GM19239 (cell line): ENCODE data around the gene ZNF28.
"Not testable (repeated sequence)": the region's sequence is repeated elsewhere in the genome, so short reads cannot be mapped to it uniquely, and the experiment has no call there.

ENCODE experiments used
- DNase-seq: peaks from one replicate; pipeline ENCODE4 v3.0.0; 2011; ENCODE audit warnings: low spot score; ENCODE audit not compliant: insufficient read length
- FAIRE-seq: peaks from 2 replicates; lab custom pipeline; 2011; peaks lifted over from hg19 to GRCh38; lab: Jason Lieb, UNC

ZNF28 gene

DNA sequence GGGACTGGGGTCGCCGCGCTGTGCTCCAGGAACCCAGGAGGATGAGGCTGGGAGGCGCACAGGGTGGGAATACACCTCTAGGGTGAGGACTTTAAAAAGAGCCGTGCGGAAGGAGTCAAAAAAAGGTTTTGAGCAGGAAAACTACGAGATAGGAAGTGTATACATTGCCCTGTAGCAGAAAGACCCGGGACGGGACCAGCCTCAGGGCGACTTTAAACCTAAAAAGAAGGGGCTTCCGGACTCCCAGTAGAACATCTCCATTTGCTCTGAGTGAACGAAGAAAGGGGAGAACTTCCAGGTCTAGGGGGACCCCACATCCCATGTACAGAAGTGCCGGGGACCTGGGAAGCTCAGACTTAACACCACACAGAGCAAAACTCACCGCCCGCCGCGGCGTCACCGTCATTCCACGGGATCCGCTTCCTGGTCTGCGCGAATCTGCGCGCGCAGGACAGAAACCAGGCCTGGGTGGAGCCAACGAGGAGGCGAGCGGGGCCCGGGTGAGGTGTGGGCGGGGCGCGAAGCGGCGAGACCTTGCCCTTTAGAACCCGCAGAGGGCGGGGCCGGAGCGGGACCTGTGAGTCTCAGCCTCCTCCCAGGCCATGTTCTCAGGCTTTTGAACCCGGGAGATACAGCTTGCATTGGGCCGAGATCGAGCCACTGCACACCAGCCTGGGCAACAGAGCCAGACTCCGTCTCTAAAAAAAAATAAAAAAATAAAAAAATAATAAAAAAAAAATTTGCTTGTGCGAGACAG, at the start of gene ZNF28:
TSS of gene ZNF28 (minus strand) at position 430 of the 757 bp plus-strand sequence. CDS start 3,675 bp downstream, outside the sequence.
- peak; percentile 100 for FAIRE-seq
- DNase-seq, result not testable (repeated sequence)

DNA sequence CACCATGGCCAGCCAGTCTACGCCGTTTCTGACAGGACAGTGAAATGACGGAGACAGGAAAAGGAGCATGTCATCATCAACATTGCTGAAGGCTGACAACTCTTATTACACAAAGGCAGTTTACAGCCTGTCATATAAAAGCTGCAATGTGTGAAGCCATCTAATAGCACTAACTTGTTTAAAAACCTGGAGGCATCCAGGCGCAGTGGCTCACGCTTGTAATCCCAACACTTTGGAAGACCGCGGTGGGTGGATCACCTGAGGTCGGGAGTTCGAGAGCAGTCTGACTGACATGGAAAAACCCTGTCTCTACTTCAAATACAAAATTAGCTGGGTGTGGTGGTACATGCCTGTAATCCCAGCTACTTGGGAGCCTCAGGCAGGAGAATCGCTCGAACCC, 46.6 kb upstream of the ZNF28 start:
- not testable (repeated sequence) for DNase-seq, FAIRE-seq

DNA sequence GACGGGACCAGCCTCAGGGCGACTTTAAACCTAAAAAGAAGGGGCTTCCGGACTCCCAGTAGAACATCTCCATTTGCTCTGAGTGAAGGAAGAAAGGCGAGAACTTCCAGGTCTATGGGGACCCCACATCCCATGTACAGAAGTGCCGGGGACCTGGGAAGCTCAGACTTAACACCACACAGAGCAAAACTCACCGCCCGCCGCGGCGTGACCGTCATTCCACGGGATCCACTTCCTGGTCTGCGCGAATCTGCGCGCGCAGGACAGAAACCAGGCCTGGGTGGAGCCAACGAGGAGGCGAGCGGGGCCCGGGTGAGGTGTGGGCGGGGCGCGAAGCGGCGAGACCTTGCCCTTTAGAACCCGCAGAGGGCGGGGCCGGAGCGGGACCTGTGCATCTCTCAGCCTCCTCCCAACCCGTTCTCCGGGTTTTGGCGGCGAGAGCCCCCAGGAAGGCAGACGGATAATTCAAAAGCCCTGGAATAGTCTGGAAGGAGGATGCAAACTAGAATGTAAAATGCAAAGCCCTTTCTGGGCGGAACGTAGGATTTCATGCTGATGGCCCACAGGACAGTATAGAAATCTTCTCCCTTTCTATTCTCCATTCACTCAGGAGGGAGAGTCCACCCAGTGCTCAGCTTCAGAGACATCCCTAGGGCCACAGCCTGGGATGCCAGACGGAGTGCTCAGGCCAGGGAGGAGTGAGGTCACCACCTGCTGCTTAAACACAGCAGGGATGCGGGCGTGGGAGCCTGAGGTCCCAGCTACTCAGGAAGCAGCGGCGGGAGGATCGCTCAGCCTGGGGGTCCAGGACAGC, 36.2 kb upstream of the ZNF28 start, which contains the start of gene ZNF468:
TSS of gene ZNF468 (minus strand) at position 242 of the 814 bp plus-strand sequence. CDS start 3,347 bp downstream, outside the sequence.
- FAIRE-seq, result peak; percentile 100
- DNase-seq, result peak; percentile 38

DNA sequence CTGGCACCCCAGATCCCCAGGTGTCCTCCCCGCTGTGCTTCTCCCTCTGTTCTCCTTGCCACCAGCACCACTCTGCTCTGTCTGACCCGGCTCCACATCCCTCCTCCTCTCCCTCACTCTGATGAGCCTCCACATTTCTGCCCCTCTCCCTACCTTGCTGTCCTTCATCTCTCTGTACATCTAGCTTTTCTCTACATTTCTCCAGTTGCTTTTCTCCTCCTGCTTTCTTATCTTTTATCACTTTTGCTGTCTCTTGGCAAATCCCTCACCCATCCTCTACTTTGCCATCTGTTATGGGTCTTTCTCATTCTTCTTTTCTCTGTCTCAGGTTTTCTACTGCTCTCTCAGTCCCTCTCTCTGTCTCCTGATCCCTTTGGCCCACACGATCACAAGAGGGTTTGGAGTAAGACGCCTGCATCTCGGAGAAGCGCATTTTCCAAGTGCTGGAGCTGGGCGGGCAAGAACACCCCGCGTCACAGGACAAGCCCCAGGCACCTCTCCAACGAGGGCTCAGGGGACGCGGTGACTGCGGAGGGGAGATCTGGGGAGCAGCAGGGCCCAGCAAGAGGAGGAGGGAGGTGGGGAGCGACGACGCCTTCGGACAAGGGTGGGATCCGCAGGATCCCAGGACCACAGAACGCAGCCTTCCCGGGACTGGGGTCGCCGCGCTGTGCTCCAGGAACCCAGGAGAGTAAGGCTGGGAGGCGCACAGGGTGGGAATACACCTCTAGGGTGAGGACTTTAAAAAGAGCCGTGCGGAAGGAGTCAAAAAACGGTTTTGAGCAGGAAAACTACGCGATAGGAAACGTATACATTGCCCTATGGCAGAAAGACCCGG, 35.3 kb upstream of the ZNF28 start:
- not testable (repeated sequence) for FAIRE-seq
- peak; percentile 2 for DNase-seq

GRCh38 chr19:52847352-52847751, 25.9 kb upstream of the ZNF28 start:
- not testable (repeated sequence) for FAIRE-seq, DNase-seq

DNA sequence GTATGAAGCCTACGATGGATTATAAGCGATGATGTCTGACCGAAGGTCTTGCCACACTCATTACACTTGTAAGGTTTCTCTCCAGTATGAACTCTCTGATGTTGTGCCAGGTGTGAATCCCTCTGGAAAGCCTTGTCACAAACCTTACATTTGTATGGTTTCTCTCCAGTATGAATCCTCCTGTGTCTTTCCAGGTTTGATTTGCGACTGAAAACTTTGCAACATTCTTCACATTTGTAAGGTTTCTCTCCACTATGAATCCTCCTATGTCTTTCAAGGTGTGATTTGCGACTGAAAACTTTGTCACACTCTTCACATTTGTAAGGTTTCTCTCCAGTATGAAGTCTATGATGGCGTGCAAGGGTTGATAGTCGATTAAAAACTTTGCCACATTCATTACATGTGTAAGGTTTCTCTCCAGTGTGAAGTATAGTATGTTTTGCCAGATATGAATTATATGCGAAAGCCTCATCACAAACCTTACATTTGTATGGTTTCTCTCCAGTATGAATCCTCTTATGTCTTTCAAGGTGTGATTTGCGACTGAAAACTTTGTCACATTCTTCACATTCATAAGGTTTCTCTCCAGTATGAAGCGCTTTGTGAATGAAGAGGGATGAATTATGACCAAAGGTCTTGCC, 19.5 kb upstream of the ZNF28 start:
- not testable (repeated sequence) for DNase-seq, FAIRE-seq

DNA sequence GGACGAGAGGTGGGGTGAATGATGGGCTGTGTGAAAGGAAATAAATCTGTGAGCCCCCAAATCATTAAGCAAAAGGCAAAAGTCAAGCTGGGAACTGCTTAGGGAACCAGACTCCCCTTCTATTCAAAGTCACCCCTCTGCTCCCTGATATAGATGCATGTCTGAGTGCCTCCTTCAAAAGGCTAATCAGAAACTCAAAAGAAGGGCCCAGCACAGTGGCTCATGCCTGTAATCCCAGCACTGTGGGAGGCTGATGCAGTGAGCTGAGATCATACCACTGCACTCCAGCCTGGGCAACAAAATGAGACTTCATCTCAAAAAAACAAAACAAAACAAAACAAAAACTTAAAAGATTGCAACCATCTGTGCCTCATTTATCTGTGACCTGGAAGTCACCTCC, 12.9 kb upstream of the ZNF28 start:
- DNase-seq, FAIRE-seq: not testable (repeated sequence)

- DNase-seq, FAIRE-seq: not testable (repeated sequence)
Measured at GRCh38 chr19:52833541-52833940, 12.1 kb upstream of the ZNF28 start.

DNA sequence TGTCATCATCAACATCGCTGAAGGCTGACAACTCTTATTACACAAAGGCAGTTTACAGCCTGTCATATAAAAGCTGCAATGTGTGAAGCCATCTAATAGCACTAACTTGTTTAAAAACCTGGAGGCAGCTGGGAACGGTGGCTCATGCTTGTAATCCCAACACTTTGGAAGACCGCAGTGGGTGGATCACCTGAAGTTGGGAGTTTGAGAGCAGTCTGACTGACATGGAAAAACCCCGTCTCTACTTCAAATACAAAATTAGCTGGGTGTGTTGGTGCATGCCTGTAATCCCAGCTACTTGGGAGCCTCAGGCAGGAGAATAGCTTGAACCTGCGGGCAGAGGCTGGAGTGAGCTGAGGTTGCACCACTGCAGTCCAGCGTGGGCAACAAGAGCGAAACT, 8.4 kb upstream of the ZNF28 start:
- not testable (repeated sequence) for DNase-seq, FAIRE-seq

DNA sequence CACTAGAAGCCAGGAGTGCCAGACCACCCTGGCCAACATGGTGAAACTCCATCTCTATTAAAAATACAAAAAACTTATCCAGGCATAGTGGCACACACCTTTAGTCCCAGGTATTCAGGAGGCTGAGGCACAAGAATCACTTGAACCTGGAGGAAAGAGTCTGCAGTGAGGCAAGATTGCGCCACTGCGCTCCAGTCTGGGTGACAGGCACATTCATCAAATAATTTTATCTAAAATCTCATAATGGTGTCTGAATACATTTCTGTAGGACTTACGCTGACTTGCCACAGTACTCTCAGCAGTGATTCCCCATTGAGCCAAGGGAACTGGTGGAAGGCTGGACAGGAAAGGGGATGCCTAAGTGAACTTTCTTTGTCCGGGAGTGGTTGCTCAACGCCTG, 4.3 kb upstream of the ZNF28 start:
- DNase-seq (no peak), FAIRE-seq (no peak)

GRCh38 chr19:52823676-52824075, 2.2 kb upstream of the ZNF28 start:
- FAIRE-seq (no peak), DNase-seq (no peak)

GRCh38 chr19:52820472-52821203, 795 bp downstream of the ZNF28 start:
- FAIRE-seq, result peak; percentile 31
- DNase-seq, result not testable (repeated sequence)

- no peak for FAIRE-seq
- no peak for DNase-seq
Measured at GRCh38 chr19:52809801-52810200, 11.6 kb downstream of the ZNF28 start.

GRCh38 chr19:52799950-52800640, 21.3 kb downstream of the ZNF28 start:
- not testable (repeated sequence) for DNase-seq, FAIRE-seq

- no peak for FAIRE-seq
Measured at GRCh38 chr19:52789440-52789839, 32.0 kb downstream of the ZNF28 start.

GRCh38 chr19:52786464-52787354, 34.7 kb downstream of the ZNF28 start, which contains the start of gene ZNF600:
Gene ZNF600 (minus strand): TSS chr19:52786791. CDS start chr19:52778888, 7,903 bp downstream.
- FAIRE-seq, result peak; percentile 90

More at GRCh38 chr19:52789440-52789839, 32.0 kb downstream of the ZNF28 start:
- DNase-seq, result no peak

DNA sequence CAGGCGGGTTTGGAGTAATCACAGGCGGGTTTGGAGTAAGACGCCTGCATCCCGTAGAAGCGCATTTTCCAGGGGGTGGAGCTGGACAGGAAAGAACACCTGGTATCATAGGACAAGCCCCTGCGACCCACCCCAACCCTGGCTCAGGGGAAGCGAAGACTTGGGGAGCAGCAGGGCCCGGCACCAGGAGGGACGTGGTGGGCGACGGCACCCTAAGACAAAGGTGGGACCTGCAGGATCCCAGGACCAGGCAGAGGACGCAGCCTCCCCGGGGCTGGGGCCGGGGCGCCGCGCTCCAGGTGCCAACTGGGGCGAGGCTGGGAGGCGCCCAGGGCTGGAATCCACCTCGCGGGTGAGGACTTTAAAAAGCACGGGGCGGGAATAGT, 35.4 kb downstream of the ZNF28 start:
- FAIRE-seq, result no peak

More at GRCh38 chr19:52786464-52787354, 34.7 kb downstream of the ZNF28 start, which contains the start of gene ZNF600:
- peak; percentile 40 for DNase-seq

More for the DNA sequence above, 35.4 kb downstream of the ZNF28 start:
- no peak for DNase-seq
